VCaP (cell line): ENCODE data around the gene ZNF597.

Source experiments
- H3K27ac ChIP-seq: fragments of 450-650 bp; 2 replicates; pipeline ENCODE4 v1.5.1; 2017
- CTCF ChIP-seq: fragments of 450-650 bp; conservative IDR thresholded peaks from 2 replicates; pipeline ENCODE4 v1.5.1; 2017; ENCODE audit warnings: mild to moderate bottlenecking, moderate library complexity

Gene ZNF597

DNA sequence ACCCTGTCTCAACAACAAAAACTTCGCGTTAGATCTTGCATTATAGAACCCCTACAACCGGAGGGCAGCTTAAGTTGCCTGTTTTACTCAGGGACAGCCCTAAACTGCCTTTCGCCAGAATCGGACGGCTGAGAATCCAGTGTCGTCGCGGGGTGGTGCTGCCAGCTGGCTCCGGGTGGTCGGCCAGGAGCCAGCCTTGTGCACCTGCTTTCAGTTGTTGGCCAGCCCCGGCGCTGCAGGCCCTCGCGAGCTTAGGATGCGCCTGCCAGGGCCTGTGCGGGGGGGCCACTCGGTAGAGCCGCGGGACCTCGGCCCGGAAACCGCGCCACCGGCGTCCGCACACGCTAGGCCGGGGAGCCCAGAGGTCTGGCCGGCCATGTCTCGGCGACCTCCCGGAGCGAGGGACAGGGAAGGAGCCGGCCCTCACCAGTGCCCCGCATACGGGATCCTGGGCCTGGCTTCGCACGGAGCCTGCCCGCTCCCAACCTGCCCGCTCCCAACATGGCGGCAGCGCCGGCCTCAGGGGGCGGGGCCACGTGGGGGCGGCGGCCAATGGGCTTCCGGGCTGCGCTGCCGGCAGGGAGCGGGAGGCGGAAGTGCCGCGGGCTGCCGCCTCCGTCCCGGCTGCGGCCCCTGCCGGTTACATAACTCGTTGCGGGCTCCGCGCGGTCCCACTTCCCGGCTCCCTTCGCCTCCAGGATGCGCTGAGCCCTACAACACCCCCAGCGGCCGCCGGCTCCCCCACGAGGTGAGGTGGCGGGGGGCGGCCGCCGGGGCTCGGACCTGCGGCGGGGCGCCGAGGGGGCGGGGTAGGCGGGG is 14.3 kb upstream of the ZNF597 start:
- peak overlapping the region; percentile 98 for H3K27ac ChIP-seq
- TF ChIP-seq CTCF: peak; percentile 51; the same call in 1 of the 2 replicates

DNA sequence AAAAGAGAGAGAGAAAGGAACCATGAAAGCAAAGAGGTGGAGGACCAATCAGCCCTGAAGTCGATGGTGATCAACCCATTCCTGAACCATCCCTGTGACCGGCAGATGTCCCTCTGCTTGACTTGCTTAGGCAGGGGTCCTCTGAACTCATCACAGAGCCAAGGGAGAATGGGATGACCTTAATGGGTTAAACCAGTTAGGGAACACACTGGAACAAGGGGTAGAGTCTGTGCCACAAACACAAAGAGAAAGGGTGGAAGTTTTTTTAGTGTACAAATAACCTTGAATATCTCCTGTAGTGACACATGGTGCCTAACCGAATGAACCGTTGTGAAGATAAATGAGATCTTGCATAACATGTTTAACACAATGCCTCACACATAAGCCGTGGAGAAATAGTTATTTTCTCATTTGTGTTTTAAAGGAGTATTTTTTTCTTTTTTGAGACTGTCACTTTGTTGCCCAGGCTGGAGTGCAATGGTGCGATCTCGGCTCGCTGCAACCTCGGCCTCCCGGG is 11.4 kb upstream of the ZNF597 start:
- H3K27ac ChIP-seq: no peak overlapping the region
- no peak for TF ChIP-seq CTCF

GRCh38 chr16:3454093-3454492 is 10.8 kb upstream of the ZNF597 start:
- no peak overlapping the region for H3K27ac ChIP-seq
- TF ChIP-seq CTCF: no peak

DNA sequence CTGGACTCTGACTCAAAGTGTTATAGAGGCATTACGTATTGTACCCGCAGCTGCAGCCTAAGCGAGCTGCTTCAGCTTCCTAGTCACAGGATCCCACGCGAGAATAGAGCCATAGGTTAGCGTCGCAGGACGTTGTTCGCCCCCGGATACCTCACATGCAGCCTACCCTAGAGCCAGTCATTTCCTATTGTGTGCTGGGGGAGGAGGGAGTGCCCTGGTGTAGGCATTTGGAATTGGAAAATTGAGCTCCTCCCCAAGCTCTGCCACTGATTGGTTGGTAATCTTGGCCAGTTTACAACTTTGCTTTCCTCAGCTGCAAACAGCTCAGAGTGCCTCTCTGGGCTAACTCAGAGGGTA is 706 bp upstream of the ZNF597 start:
- H3K27ac ChIP-seq: no peak overlapping the region
- no peak for TF ChIP-seq CTCF

DNA sequence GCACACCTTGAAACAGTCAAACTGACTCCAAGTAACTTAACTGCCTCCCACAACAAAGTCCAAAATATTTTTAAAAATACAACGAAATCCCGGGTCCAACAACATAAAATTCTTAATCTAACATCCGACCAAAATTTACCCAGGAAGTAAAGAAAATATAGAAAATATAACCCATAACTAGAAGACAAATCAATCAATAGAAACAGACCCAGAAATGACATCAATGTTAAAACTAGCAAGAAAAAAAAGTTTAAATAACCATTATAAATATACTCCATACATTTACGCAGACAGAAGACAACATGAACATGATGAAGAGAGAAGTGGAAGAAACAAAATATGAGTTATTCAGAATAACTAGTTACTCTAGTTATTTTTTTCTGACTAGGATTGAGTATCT is 3.7 kb downstream of the ZNF597 start:
- no peak overlapping the region for H3K27ac ChIP-seq
- TF ChIP-seq CTCF: no peak

- TF ChIP-seq CTCF: no peak
- H3K27ac ChIP-seq: no peak overlapping the region
Observed at GRCh38 chr16:3434373-3434772, 8.9 kb downstream of the ZNF597 start.

GRCh38 chr16:3431779-3432219 is 11.5 kb downstream of the ZNF597 start:
- no peak for TF ChIP-seq CTCF
- H3K27ac ChIP-seq: no peak overlapping the region
